Hair follicle dermal papilla cell (primary cell): Measurements from ENCODE around the gene C4orf51. TPM values are rescaled to one million over a fixed set of nuclear protein-coding genes. Genes with fewer than 3 reads are reported as not detected.

Experiments used
- total RNA-seq: library from RNA; depleted of rRNA; stranded (reverse); fragments of >200 nt; gene quantifications from 2 replicates; pipeline ENCODE4 v1.2.3, GENCODE V29; 2012

Gene C4orf51
- total RNA-seq, result not detected in 2 replicates

GRCh38 chr4:145679991-145680455 lies at the start of gene C4orf51:
TSS of gene C4orf51 (plus strand) at chr4:145680146. CDS start at chr4:145680204, 58 bp downstream.

Other genes starting within 250 kb of the C4orf51 start
- gene SMAD1, start 198.3 kb upstream of the C4orf51 start, total RNA-seq, result 36.2 and 46.2 TPM in 2 replicates
- gene MMAA, start 60.8 kb upstream of the C4orf51 start, total RNA-seq, result 5.4 and 6.3 TPM in 2 replicates